Skeletal muscle cell (primary cell): ENCODE data around the gene NETO2.

ENCODE experiments used
- DNase-seq: peaks from one replicate; pipeline ENCODE4 v3.0.0-alpha.2; 2010; ENCODE audit warnings: low read depth
- H3K4me3 ChIP-seq: 2 replicates; pipeline ENCODE4 v1.5.1; 2011; ENCODE audit warnings: low read depth, mild to moderate bottlenecking, control low read depth, low read length, moderate library complexity

Gene NETO2

DNA sequence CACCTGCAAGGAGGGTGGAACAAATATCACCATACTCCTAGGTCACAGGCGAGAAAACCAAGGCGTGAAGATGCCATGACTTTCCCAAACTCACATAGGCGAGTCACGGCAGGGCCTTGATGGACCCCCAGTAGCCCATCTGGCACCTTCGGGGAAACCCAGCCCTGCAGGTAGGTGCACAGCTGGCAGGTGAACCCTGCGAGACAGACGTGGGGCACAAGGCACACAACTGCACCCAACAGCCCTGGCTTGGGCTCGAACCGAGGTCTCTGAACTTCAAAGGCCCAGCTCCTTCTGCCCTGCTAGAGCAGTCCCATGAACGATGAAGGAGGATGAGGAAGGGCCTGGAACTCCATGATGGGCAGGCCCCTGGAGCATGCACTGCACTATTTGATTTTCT, 92.7 kb downstream of the NETO2 start:
- no peak overlapping the region for H3K4me3 ChIP-seq
- no peak for DNase-seq

DNA sequence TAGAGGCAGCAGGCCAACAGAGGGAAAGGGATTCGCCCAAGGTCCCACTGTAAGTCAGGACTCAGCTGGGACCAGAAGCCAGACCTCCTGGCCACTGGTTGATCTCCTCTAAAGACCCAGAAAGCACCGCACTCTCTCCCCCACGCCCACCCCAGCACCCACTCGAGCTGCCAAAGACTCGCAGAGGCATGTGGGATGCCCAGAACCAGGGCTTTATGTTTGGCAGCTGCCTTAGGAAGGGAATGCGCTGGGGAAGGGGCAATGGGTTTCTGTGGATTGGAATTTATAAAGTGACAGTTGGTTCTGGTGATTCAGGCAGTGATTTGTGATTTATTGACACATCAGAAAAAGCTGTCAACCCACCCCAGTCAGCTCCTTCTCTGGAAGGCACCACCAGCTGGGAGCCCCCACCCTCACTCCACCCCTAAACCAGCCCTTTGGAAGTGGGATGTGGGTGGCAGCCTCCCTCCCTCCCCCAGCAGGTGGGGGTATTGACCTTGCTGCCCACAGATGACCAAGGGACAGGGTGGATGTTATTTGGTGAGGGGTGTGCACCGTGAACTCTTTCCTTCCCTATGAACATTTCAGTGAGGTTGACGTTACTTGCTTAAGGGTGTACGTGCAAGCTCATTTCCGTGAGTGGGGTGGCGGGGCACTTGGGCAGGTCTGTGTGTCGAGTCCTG, 93.7 kb downstream of the NETO2 start:
- DNase-seq = no peak

DNA sequence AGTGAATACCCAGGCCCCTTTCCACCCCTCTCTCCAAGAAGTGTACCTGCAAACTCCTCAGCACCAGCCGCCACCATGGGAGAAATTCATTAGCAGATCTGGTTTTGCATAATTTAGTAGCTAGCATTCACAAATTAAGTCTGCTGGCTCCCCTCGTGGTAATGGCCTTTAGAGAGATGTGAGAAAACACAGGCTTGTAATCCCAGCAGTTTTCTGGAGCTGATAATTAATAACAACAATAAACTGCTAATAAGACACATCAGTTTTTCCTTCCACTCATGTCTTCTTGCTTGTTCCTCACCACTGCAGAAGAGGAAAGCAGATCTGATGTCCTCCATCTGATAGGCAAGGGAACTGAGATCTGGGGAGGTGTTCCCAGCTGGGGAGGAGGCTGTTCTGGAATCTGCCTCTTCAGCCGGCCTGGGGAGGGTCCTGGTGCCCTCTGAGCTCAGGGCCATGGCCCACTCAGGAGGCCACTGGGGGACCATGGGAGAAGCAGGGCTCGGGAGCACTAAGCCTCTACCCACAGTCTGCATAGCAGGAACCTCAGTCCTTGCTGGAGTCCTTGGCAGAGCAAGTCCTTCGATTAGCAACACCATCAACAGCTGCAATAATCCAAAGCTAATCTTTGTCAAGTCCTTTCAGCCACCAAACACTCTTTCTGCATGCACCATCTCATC, 96.1 kb downstream of the NETO2 start:
- no peak for DNase-seq
- no peak overlapping the region for H3K4me3 ChIP-seq

More for the DNA sequence above, 93.7 kb downstream of the NETO2 start:
- no peak overlapping the region for H3K4me3 ChIP-seq

DNA sequence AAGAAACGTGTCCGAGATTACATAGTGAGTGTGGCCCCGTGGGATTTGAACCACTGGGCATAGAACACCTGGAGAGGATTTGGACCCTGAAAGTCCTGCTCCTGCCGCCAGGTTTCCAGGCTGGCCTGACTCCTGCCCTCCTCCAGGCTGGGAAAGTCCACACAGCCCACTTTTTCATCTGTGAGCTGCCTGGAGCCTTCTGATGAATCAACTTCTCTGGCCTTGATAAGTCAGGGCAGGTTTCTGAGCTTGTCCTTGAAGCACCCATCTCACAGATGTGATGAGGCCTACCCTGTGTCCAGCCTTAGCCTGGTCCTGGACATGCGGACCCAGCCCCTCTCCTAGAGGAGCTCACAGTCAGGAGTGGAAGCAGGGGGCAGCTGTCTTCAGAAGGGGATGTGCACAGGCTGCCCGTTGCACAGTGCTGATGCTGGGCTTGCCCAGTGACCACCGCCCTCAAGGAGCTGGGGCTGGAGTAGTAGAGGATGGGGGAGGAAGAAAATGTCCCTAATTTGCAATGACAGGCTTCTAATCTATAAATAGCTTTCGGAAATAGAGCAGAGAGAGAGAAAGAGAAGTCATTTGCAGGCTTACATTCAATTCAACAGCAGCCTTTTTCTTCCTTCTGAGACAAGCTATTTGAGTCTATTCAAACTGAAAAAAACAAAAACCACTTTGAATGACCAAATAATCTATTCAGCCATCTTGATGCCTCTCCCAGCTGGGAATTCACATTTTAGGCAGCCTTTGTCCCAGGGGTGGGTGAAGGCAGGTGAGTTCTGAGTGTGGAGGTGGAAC, 96.8 kb downstream of the NETO2 start:
- no peak overlapping the region for H3K4me3 ChIP-seq
- DNase-seq = no peak

DNA sequence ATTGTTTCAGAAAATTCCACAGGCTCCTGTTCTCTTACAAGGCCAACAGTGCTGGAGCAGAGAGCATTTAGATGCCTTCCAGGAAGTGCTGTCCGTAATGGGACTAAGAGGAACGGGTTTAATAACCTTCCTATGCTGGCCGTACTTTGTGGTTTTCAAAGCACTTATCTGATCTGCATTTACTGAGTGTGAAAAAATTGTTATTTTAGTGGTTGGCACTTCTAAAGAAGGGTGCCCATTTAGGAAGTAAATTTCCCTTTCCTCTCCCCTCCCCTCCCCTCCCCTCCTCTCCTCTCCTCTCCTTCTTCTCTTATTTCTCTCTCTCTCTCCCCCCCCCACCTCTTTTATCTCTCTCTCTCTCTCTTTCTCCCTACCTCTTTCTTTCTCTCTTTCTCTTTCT, 98.3 kb downstream of the NETO2 start:
- H3K4me3 ChIP-seq = no peak overlapping the region
- no peak for DNase-seq

DNA sequence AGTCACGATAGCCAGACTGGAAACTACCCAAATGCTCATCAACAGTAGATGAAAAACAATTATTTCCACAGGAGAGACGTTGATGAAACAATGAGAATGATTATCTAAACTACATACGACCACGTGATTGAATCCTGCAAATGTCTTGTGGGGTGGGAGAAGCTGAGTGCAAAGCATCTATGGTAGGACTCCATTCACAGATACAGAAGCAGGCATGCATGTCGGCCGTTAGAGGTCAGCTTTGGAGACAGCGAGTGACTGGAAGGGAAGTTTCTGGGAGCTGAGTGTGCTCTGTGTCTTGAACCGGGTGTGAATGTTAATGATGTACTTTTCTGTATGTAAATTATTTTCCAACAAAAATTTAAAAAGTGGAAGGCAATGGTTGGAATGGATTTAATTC, 98.7 kb downstream of the NETO2 start:
- no peak for DNase-seq
- no peak overlapping the region for H3K4me3 ChIP-seq

DNA sequence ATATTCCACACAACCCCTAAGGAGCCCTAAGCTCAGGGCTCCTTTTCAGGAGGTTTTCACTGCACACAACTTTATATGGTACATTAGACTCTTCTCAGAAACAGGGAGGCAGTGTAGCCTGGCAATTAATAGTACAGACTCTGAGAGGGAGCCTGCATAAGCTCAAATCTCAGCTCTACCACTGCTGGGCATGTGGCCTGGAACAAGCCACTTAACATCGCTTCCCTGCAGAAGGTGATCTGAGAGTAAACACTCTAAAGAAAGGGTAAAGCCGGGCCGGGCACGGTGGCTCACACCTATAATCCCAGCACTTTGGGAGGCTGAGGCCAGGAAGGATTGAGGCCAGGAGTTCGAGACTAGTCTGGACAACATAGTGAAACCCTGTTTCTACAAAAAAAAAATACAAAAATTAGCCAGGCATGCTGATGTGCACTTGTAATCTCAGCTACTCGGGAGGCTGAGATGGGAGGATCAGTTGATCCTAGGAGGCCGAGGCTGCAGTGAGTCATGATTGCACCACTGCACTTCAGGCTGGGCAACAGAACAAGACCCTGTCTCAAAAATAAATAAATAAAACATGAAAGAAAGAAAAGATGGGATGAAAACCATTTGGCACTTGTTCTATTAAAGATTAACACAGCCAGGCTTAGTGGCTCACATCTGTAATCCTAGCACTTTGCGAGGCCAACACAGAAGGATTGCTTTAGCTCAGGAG, 99.6 kb downstream of the NETO2 start:
- no peak overlapping the region for H3K4me3 ChIP-seq
- no peak for DNase-seq

DNA sequence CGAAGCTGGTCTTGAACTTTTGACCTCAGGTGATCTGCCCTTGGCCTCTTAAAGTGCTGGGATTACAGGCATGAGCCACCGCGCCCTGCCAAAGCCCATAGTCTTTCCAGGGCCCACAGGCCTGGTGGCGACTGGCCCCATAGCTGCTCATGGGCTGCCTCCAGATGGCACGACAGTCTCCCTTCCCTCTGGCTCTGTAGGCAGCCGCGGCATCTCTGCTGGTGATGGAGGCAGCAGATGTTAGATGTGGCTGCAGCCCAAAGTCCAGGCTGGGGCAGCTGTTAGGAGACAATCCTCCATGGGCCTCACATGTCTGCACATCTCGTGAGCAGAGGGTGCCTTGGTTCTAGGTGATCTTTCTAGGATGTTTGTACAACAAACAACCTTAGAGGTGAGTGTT, 100.5 kb downstream of the NETO2 start:
- DNase-seq = no peak
- H3K4me3 ChIP-seq = no peak overlapping the region

DNA sequence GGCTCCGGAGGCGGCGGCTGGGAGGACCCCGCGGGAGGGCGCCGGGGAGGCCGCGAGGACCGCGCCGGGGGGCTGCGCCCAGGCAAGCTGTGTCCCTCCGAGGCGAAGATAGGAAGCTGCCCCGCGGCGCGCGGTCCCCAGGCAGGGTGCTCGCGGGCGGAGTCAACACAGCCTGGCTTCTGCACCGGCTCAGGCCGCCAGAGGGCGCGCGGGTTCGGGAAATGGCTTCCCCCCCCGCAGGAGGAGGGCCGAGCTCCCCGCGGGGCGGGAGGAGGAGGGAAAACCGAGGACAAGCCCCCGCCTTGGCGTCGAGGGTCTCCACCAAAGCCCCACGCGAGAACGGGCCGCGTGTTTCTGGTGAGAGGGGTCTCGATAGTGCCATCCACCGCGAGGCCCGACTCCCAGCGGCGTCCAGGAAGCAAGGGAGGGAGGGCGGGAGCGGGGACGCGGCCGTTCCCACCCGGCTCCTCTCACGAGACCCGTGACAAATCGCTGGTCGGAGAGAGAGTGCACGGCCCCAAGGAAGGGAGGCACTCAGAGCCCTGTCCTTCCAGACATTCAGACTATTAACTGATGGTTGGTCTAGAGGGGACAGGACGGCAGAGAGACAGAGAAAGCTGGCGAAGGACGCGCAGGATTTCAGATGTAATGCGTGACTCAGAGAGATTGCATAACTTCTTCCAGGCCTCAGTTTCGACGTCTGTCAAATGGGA, 105.8 kb downstream of the NETO2 start:
- DNase-seq = peak; percentile 21
- peak overlapping the region; percentile 58 for H3K4me3 ChIP-seq

DNA sequence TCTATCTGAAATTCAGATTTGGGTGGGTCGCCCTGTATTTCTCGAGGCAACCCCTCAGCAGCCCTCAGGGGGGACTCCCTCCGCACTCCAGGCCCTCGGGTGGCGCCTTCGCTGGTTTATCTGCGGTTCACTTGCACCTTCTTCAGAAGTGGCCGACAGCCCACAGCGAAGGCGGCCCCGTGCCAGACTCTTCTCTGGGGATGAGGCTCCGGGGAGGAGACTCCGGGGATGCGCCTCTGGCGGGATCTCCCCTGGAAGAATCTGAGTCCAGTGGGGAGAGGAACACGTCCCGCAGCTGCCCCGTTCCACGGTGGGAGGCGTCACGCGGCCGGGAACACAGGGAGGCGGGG, 106.4 kb downstream of the NETO2 start:
- no peak for DNase-seq

DNA sequence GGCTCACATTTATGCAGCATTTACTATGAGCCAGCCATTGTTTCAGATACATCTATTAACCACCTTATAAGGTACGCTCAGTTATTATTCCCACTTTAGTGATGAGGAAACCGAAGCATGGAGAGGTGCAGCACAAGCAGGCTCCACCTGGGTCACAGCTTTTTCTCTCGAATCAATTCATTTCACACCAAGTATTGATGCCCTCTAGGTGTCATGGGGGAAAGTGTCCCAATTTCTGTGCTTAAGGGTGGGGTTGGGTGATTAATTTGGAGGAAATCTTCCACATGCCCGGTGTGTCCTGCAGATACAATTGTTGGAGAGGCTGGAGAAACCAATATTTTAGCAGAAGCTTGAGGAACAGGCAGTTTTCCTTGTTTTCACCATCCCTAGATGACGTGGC, 107.5 kb downstream of the NETO2 start:
- H3K4me3 ChIP-seq = no peak overlapping the region
- no peak for DNase-seq

More for the DNA sequence above, 106.4 kb downstream of the NETO2 start:
- peak overlapping the region; percentile 58 for H3K4me3 ChIP-seq

DNA sequence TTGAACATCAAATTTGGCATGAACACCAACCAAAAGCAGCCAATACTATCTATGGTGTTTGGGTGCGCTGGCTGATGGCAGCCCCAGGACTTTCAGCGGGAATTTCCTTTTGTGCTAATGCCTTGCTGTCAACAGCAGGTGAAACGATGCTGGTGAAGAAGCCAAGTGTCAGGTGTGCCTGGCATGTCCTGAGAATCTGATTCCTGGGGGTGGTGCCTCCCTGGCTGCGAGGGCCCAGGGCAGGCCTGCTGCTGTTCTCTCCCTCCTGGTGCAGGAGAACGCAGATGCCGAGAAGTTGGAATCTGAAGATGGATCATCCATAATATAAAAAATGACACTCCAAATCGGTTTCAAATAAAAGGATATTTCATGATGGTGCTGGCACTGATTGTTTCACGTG, 108.3 kb downstream of the NETO2 start:
- DNase-seq = no peak
- H3K4me3 ChIP-seq = no peak overlapping the region

DNA sequence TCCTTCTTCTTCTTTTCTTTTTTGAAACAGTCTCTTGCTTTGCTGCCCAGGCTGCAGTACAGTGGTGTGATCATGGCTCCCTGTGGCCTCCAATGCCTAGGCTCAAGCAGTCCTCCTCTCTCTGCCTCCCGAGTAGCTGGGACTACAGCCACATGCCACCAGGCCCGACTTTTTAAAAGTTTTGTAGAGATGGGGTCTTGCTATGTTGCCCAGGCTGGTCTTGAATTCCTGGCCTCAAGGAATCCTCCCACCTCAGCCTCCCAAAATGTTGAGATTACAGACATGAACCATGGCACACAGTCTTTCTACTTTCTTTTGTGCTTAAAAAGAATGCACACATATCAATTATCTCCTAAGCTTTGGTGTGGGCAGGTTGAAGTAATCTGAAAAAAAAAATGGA, 109.3 kb downstream of the NETO2 start:
- no peak for DNase-seq
- H3K4me3 ChIP-seq = no peak overlapping the region

DNA sequence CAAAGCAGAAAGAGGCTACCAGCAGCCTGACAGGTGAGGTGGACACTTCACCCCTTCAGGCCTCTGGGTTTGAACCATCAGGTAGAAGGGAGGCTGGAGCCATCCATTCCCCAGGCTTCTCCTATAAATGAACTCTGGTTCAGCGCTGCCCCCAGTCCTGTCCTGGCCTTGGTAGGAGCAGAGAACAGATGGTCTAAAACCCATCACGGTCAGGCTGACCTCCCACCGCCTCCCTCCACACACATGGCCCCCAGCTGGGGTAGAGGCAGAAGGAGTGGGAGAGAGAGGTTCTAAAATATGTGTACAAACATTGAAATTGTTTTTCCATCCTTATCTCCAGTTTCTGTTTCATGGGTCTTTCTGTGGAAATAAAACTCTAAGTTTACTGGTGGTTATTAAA, 110.6 kb downstream of the NETO2 start:
- no peak for DNase-seq
- no peak overlapping the region for H3K4me3 ChIP-seq

DNA sequence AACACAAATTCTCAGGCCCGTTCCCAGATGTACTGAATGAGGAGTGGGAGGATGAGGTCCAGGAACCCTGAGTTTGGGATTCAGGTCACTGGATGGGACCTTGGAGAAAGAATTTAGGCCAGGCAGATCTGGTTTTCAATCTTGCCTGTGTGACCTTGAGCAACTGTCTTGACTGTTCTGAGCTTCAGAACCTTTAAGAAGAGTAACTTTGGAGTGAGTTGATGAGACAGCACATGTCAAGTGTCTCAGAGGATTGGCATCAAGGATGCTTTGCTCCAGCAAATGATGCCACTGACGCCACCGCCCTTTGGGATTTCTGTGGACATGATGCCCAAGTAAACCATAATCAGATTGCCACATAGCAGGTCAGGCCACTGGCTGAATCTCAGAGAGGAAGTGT, 114.0 kb downstream of the NETO2 start:
- no peak for DNase-seq

DNA sequence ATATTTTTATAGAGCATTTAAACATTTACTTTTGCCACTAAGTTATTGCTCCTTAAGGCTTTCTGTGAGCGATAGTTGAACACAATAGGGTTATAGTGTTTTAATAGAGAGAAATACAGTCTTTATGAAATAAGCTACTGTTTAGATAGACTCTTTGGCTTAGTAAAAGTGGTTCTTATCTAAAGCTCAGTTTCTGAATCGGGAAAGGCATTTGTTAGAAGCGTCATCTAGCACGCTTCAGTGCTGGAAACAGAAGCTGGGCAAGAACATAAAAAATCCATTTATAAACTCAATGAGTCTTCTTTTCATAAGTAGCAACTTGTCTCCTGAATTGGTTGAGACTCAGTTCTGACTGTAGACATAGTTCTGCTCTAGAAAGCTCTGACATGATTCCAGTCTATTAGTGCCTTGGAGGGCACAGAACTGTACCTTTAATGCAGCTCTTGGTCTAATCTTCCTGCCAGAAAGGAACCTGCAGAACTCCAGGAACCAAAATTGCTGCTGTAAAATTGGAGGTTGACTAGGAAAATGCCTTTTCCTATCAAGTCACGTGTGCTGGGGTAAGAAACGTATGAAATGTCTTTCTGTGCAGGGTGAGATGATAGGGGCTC, 114.9 kb downstream of the NETO2 start:
- H3K4me3 ChIP-seq = no peak overlapping the region
- no peak for DNase-seq

More for the DNA sequence above, 114.0 kb downstream of the NETO2 start:
- no peak overlapping the region for H3K4me3 ChIP-seq
